GM19035 (cell line): Measurements from ENCODE around the gene ITGB8.

Source experiments
- ATAC-seq: cut with Tn5 transposase; IDR thresholded peaks from one replicate; pipeline ENCODE4 v1.9.1; 2021; ENCODE audit not compliant: unreplicated experiment

The ITGB8 gene

GRCh38 chr7:20307901-20308300 lies 22.8 kb upstream of the ITGB8 start:
- ATAC-seq = no peak

- no peak for ATAC-seq
These were observed 20.4 kb upstream of the ITGB8 start for GRCh38 chr7:20310301-20310700.

- ATAC-seq = peak; percentile 48
These were observed 19.5 kb upstream of the ITGB8 start for GRCh38 chr7:20310963-20311742.

- ATAC-seq = no peak
These were observed 19.0 kb upstream of the ITGB8 start for GRCh38 chr7:20311743-20312042.

GRCh38 chr7:20312562-20312961 lies 18.1 kb upstream of the ITGB8 start:
- no peak for ATAC-seq

GRCh38 chr7:20313626-20314025 lies 17.1 kb upstream of the ITGB8 start:
- ATAC-seq = no peak

GRCh38 chr7:20314198-20314597 lies 16.5 kb upstream of the ITGB8 start:
- no peak for ATAC-seq

GRCh38 chr7:20316706-20317105 lies 14.0 kb upstream of the ITGB8 start:
- ATAC-seq = no peak

- no peak for ATAC-seq
These were observed 13.3 kb upstream of the ITGB8 start for GRCh38 chr7:20317413-20317812.

- no peak for ATAC-seq
These were observed 11.8 kb upstream of the ITGB8 start for GRCh38 chr7:20318933-20319332.

- no peak for ATAC-seq
These were observed 10.4 kb upstream of the ITGB8 start for GRCh38 chr7:20320322-20320721.

- no peak for ATAC-seq
These were observed 9.9 kb upstream of the ITGB8 start for GRCh38 chr7:20320786-20321185.

GRCh38 chr7:20323595-20323994 lies 7.1 kb upstream of the ITGB8 start:
- ATAC-seq = no peak

- no peak for ATAC-seq
These were observed 4.4 kb upstream of the ITGB8 start for GRCh38 chr7:20326342-20326741.

GRCh38 chr7:20327055-20327454 lies 3.6 kb upstream of the ITGB8 start:
- no peak for ATAC-seq

- no peak for ATAC-seq
These were observed 2.7 kb upstream of the ITGB8 start for GRCh38 chr7:20328027-20328426.

- no peak for ATAC-seq
These were observed 2.0 kb upstream of the ITGB8 start for GRCh38 chr7:20328692-20329091.

GRCh38 chr7:20329389-20330238 lies 1.1 kb upstream of the ITGB8 start:
- ATAC-seq = peak; percentile 33

- peak; percentile 31 for ATAC-seq
These were observed 519 bp downstream of the ITGB8 start for GRCh38 chr7:20330928-20331909.

GRCh38 chr7:20331910-20332813 lies 1.5 kb downstream of the ITGB8 start:
- ATAC-seq = no peak
